ENCODE results near the gene RNF150. TPM values are rescaled to one million over a fixed set of nuclear protein-coding genes. Genes with fewer than 3 reads are reported as not detected.

The RNF150 gene
- total and polyA plus RNA-seq, 2 of the 4 experiments (the other 2 are of a cell fraction): 6.2 to 18.1 TPM

GRCh38 chr4:141153751-141154510, 20.7 kb upstream of the RNF150 start:
- H4K20me1 ChIP-seq (ENCODE audit: insufficient read depth, low read length): no peaks in the 10 kb centered on the region
- no CpG with 5 or more reads among the region's 4 CpGs for WGBS, 2 experiments (ENCODE audit: extremely low coverage in 2 of 2, insufficient read length in 1 of 2)
- POLR2A ChIA-PET (ENCODE audit: unreplicated experiment): no interaction called here
- no peak overlapping the region for H4K5ac ChIP-seq (ENCODE audit: low read depth, low read length)
- no peak overlapping the region for H3K18ac ChIP-seq (ENCODE audit: low read depth, low read length)
- no peak overlapping the region for H3K4ac ChIP-seq (ENCODE audit: low read depth, low read length)
- H3K79me1 ChIP-seq (ENCODE audit: low read depth in 1 of 2, low read length in 2 of 2): no peaks in the 10 kb centered on the region
- ATAC-seq (ENCODE audit: low read depth) (no peak), DNase-seq (peak; percentile 59)
- BruUV-seq (replicated peaks): no TSS peak
- no peak overlapping the region for H2BK20ac ChIP-seq (ENCODE audit: low read depth, low read length)
- no peak overlapping the region for H2BK120ac ChIP-seq (ENCODE audit: low read depth, low read length)
- no peak overlapping the region for H4K8ac ChIP-seq (ENCODE audit: low read depth in 2 of 2, low read length in 2 of 2)
- CTCF ChIA-PET: interaction anchor here (1.2 kb wide), 1 partner anchor 10 kb away, joined by 3 read pairs; no protein-coding TSS in a partner anchor
- H3K23ac ChIP-seq (ENCODE audit: low read depth, low read length): no peak overlapping the region
- no peak overlapping the region for H3K27ac ChIP-seq (ENCODE audit: insufficient read depth, low read length)
- no peaks in the 10 kb centered on the region for H3K4me1 ChIP-seq (ENCODE audit: control insufficient read depth, insufficient read depth, low read length)
- H2BK5ac ChIP-seq (ENCODE audit: low read depth, low read length, poor library complexity, severe bottlenecking): no peak overlapping the region
- H2AK5ac ChIP-seq (ENCODE audit: low read depth, low read length): no peak overlapping the region
- H3K9ac ChIP-seq (ENCODE audit: low read depth, low read length): no peak overlapping the region
- H4K91ac ChIP-seq (ENCODE audit: insufficient read depth, low read depth, low read length): no peak overlapping the region
- intact Hi-C loops (cut with micrococcal nuclease) (loop anchor here (10.0 kb wide), 2 partner anchors 561 to 1201 kb away; no protein-coding TSS in a partner anchor), dilution Hi-C loops (cut with HindIII; ENCODE audit: low sequenced_read_pairs, unreplicated experiment) (no loop called here), in situ Hi-C loops (cut with MboI; ENCODE audit: low sequenced_read_pairs) (loop anchor here (25.0 kb wide), 3 partner anchors 1558 to 1933 kb away; partner anchors contain the start of gene INPP4B)
- no peaks in the 10 kb centered on the region for H3K36me3 ChIP-seq (ENCODE audit: control insufficient read depth, insufficient read depth, low read length)
- no peak overlapping the region for H2BK15ac ChIP-seq (ENCODE audit: low read depth, low read length)
- H3K9me3 ChIP-seq (ENCODE audit: control insufficient read depth, insufficient read depth, low read length): no peaks in the 10 kb centered on the region
- no peak overlapping the region for H3K4me3 ChIP-seq (ENCODE audit: insufficient read depth, low read depth, low read length)
- TF ChIP-seq BHLHE40 (IDR thresholded peaks at IDR 0.05; ENCODE audit: low read depth, low read length): no peak
- TF ChIP-seq MAZ (IDR thresholded peaks at IDR 0.05; ENCODE audit: borderline replicate concordance, low read depth, low read length): no peak
- TF ChIP-seq CHD1 (IDR thresholded peaks at IDR 0.05; ENCODE audit: low read depth, low read length): no peak
- no peak for TF ChIP-seq MAFK (IDR thresholded peaks at IDR 0.05; ENCODE audit: low read depth, low read length)
- no peak for TF ChIP-seq NFE2L2 (IDR thresholded peaks at IDR 0.05; ENCODE audit: low read depth, low read length)
- no peak for TF ChIP-seq SMC3 (IDR thresholded peaks at IDR 0.05; ENCODE audit: low read depth, low read length)
- no peak for TF ChIP-seq RCOR1 (IDR thresholded peaks at IDR 0.05; ENCODE audit: insufficient replicate concordance, low read length)
- TF ChIP-seq FOS (IDR thresholded peaks at IDR 0.05; ENCODE audit: low read depth, low read length): no peak
- no peak for TF ChIP-seq RFX5 (IDR thresholded peaks at IDR 0.05; ENCODE audit: low read depth, low read length)
- H3K14ac ChIP-seq (replicated peaks; ENCODE audit: low read depth, low read length): no peak overlapping the region
- no peak overlapping the region for H2AK9ac ChIP-seq (replicated peaks; ENCODE audit: low read depth, low read length, poor library complexity)
- H3K56ac ChIP-seq (ENCODE audit: extremely low read depth, insufficient read depth, low read length): no peak overlapping the region
- H2AFZ ChIP-seq (replicated peaks; ENCODE audit: low read length, poor library complexity): no peak overlapping the region
- no peak overlapping the region for H3K4me2 ChIP-seq (ENCODE audit: low read depth, low read length)
- H3K9me1 ChIP-seq (ENCODE audit: insufficient read depth, low read length): 0 out of 2 replicates have a peak, but pooled peaks cover 3% of the 10 kb centered on the region
- no peaks in the 10 kb centered on the region for H3K27me3 ChIP-seq (ENCODE audit: control insufficient read depth, insufficient read depth, low read length)
